ENCODE measurements around the gene TMPRSS3.

Gene TMPRSS3

DNA sequence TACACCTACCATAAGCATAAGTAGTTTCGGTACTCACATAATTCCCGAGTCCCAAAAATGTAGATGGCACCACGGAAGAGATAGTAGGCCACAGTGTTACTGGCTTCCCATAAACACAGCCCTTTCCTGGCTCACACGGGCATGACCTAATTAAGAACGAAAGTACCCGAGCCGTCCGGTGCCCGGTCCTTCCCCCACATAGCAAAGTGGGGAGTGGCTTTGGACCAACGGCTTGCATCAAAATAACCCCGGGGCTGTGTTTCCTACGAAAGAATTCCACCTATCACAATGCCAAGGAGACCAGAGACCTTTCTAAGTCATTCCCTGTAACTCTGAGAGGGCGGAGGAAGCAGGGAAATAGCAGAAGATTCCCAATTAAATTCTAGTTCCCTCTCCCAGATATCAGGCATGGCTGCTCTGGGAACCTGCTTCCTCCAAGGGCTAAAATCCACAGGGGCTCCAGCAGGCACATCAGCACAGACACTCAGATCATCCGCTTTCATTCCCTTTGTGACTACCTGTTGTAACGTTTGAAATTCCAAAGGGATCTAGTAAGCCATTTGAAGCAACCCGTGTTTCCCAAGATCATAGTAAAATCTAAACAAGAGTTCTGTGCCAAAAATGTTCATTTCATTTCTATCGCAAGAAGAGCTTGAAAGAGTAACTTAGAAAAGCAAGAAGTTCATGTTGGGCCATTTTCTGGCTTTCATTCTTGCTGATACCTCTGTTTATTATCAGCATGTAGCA is at the start of gene TMPRSS3:
Gene TMPRSS3 (minus strand): TSS at position 148 of the 747 bp plus-strand sequence. CDS start 635 bp downstream, outside the sequence.
- DNase-seq: no peak

DNA sequence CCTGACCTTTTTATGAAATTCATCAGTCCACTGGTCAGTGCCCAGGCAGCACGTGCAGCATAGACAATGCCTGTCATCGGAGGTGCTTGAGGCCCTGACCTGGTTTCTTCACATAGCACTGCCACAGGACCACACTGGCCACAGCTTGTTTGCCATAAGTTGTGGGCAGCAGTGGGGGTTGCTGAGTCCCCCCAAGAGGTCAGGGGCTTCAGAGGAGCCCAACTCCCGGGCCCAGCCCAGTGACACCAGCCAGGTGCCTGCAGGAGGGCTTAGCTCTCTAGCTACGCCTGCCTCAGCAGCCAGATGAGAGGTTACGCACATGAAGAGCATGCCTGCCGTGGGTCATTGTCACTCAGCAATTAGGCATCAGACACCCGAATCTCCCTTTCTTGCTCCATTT is 49.5 kb upstream of the TMPRSS3 start:
- DNase-seq: no peak

DNA sequence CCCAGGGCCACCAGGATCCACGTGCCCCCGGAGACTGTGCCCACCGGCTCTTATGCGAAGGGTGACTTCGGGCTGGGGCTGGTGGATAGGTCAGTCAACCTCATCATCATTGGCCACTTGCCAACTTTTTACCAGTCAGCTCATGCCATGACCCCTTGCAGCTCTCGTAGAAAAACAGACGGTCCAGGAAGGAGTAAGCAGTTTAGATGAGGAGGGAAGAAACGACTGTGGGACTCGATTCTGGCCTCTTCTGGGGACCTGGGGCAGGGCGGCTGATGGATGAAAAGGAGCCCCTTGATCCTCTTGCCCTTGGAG is 48.9 kb upstream of the TMPRSS3 start:
- no peak for DNase-seq

DNA sequence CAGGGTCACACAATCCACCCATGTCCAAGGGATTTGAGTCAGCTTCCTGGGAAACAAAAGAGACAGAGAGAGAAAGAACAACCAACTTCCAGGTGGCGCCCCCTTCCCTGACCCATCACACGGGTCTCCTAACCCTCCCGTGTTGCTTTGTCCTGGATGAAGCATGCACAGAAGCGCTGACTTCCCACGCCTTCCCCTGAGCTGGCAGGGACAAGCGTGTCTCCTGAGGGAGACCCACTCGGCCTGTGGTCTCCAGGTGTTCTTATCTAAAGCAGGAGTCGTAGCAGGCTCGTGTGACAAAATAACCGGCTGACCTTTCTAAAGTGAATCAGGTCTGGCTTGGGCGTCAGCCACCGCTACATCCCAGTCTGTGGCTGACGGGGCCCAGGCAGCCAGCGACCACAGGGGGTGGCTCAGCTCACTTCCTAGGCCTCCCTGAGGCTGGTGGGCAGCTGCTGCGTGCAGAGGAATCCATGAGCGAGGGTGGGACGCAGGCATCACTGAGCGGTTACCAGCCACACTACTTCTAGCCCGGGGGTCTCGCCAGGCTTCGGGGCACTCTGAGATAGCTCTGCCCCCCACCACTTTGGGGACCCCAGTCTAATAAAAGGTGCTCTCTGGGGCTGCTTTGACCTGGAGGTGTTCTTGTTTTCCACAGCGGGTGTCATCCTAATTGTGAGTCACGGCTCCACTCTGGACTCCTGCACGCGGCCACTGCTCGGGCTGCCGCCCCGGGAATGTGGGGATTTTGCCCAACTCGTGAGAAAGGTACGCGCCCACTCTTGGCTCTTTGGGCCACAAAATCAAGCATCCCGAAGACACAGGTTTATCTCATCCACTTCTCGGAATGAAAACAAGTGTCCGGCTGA is 48.3 kb upstream of the TMPRSS3 start:
- DNase-seq: no peak

DNA sequence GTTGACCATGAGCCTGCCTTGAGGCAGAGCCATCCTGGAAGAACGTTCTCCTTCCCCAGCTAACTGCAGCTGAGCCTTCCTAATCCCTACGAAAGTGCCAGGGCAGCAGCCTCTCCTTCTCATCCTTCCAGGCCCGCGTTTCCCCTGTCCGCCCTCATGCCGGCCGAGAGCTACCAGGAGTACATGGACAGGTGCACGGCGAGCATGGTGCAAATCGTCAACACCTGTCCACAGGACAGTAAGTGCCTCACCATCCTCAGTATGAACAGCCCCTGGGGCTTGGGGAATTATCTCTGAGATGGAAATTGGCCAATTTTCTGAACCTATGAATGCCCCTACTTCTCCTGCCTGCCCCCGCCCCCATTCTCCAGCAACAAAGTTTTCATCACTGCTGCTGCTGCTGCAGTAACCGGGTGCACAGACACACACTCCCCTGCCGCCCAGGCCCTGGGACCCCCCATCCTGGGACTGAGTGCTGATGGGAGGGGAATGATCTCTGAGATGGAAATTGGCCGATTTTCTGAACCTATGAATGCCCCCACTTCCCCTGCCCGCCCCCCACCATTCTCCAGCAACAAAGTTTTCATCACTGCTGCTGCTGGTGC is 47.4 kb upstream of the TMPRSS3 start:
- no peak for DNase-seq

DNA sequence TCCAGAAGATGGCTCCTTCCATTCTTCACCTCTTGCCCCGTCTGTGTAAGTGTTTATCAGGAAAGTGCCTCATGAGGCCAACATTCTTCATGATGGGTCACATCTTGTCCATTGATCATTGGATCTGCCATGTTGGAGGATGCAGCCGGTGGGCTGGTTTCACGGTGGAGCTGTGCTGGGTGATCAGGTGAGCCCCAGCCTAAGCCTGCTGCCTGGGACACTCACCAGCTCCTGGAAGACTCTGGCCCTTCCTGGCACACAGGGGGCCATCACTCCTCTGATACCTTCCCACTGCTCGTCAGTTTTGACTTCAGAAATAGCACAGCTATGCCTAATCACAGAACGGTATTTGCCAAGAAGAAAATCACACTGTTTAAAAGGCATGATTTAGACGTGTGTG is 46.1 kb upstream of the TMPRSS3 start:
- DNase-seq: no peak

DNA sequence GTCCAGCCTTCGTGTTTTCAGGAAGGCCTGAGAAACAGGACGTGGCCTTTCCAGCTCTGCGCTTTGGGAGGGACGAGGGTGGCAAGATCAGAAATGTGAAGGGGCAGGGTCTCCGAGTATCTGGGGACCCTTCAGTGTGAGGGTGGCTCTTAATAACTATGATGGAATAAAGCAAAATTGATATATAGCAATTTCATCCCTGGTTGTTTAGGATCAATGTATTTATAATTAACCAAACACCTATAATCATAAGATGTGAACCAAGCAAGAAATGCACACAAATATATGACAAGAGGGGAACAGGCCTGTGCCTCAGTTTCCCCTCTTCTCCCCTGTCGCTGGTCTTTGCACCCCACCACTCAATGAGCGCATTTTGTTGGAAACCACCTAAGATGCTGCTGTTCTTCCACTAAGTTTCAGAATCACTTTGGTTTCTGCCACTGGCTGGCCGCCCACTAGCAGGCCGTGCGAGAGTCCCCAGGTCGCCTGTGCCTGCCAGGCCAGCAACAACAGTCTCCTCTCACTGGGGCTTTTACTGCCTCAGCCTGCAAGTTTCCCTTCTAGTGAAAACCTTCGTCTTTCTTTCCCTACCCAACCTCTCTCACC is 44.4 kb upstream of the TMPRSS3 start:
- DNase-seq: no peak

DNA sequence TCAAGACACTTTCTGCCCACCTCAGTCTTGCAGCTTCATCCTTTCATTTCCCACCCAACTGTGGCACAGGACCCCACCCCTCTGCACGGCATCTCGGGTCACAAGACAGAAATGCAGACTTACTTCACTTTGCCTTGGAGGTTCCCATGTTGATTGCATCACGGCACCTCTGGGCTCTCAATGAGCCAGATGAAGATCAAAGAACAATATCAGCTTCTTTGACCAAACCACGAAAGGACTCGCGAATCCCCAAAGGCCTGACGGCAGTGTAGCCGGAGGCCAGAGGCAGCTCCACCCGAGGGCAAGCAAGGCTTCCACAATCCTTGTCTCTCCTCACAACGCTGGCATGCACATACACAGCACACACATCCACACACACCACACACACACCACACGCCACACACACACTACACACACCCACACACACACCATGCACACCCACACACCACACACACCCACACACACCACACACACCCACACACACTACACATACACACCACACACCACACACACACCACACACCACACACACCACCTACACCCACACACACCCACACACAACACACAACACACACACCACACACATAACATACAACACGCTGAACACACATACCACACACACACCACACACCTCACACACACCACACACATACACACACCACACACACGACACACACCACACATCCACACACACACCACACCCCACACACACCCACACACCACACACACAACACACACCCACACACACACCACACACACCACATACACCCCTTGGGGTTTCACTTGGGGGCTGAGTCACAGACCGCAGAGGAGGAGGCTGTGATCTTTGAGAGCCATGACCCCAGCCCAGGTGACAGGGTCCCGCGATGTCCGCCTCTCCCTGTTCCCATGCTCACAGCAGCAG is 43.7 kb upstream of the TMPRSS3 start:
- DNase-seq: no peak

DNA sequence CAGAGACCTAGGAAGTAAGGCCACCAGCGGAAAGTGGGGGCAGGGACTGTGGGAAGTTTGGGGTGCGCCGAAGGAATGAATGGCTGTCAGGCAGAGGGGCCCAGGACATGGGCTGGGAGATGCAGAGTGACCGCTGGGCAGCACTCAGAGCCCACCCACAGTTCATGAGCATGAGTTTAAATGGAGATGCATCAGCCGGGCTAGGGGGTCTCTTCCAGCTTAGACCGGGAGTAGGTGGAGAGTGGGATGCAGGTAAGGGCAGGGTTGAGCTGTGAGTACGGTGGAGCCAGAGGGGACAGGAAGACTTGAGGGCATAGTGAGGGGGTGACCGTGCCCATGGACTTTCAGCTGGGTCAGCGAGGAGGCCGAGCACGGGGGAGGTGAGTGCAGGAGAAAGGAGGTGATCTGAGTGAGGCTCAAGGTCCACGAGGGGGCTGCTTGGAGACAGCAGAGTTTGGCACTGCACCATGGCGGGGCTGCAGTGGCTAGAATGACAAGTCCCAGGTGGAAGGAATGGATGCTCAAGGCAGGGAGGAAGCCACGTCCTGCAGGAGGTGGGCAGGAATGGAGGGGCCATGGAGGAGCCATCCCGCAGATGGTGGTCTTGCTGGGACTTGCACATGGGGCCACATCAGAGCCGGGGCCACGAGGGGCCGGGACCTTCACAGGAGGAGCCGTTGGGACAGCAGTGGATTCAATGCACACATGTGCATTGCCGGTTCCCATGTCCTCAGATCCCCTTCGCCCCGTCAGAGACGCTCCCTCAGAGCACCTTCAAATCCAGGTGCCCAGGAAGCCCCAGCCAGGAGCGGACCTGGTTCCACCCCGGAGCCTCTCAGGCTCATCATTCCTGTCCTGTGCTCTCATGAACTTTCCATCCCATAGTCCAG is 42.7 kb upstream of the TMPRSS3 start:
- no peak for DNase-seq

DNA sequence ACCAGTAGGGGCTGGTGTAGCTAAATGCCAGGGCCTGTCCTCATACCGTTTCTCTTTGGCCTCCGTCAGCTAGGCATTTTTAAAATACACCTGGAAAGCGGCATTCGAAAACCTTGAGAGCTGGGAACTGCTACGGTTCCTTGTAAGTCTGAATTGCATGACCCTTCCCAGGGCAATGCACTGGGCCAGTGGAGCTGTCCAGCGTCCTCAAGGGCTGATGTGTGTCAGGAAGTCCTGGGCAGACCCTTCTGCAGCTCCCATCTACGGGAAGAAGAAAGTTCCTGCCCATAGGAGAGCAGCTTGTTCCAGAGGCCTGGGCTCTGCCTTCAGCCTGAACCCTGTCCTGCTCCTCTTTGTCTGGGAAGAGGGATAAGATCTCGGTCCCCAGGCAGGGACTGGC is 41.9 kb upstream of the TMPRSS3 start:
- DNase-seq: no peak

DNA sequence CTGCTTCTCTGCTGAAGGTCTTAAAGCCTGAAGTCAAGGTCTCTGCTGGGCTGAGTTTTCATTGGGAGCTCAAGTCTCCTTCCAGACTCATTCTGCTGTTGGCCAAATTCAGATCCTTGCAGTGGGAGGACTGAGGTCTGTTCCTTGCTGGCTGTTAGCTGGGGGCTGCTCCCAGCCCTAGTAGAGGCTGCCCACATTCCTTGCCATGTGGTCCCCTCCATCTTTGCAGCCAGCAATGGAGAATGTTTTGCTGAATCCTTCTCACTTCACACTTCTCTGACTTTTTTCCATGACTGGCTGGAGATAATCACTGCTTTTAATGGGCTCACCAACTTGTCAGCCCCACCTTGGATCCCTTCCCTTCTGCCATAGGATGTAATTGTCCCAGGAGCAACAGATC is 41.1 kb upstream of the TMPRSS3 start:
- no peak for DNase-seq

DNA sequence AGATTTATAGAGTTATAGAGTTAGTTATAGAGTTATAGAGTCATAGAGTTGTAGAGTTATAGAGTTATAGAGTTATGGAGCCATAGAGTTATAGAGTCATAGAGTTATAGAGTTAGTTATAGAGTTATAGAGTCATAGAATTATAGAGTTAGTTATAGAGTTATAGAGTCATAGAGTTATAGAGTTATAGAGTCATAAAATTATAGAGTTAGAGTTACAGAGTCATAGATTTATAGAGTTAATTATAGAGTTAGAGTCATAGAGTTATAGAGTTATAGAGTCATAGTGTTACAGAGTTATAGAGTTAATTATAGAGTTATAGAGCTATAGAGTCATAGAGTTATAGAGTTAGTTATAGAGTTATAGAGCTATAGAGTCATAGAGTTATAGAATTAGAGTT is 40.0 kb upstream of the TMPRSS3 start:
- no peak for DNase-seq

DNA sequence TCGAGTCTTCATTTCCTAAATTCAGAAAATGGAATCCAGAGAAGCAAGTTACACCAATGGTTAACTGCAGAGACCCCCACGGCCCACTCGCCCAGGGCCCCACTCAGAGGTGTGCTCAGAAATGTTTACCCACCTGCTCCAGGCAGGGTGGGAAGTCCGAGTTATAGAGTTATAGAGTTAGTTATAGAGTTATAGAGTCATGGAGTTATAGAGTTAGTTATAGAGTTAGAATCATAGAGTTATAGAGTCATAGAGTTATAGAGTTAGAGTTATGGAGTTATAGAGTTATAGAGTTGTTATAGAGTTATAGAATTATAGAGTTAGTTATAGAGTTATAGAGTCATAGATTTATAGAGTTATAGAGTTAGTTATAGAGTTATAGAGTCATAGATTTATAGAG is 39.5 kb upstream of the TMPRSS3 start:
- DNase-seq: no peak

DNA sequence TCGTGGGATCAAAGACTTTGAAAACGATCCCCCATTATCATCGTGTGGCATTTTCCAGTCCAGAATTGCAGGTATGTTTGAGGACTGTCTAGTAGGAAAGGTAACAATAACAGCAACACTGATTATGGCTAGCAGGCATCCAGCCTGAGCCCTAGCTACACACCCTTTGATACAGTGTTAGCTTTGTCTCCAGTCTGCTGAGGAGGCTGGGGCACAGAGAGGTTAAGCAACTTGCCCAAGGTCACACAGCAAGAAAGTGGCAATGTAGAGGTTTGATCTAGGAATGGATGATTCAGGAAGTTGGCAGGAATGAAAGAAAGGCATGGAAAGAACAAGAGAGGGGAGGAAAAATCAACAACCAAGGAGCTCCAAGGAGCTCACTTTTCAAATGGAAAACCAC is 39.0 kb upstream of the TMPRSS3 start:
- no peak for DNase-seq

DNA sequence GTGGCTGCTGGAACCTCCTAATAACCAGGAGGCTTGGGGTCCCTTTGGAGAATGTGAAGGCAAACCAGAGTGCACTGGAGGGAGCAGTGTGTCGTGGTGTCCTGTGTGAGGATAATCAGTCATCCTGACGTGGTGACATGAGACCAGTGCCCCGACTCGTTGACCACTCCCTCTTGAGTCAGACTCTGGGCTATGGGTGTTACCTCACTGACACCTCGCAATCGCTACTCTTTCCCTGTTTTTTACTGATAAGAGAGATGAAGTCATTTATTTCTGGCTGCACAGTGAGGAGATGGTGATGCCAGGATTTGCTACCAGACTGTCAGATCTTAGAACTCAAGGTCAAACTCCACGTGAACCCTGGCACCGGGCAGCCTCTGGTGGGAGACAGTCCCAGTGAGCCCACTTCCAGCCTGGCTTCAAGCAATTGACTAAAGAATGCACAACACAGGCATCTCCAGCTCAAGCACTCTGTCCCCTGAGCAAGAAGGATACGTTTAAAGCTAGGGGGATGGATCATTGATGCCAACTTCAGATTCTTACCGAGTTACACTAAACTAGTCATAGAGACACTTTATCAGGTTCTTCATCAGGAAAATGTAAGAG is 38.2 kb upstream of the TMPRSS3 start:
- no peak for DNase-seq

DNA sequence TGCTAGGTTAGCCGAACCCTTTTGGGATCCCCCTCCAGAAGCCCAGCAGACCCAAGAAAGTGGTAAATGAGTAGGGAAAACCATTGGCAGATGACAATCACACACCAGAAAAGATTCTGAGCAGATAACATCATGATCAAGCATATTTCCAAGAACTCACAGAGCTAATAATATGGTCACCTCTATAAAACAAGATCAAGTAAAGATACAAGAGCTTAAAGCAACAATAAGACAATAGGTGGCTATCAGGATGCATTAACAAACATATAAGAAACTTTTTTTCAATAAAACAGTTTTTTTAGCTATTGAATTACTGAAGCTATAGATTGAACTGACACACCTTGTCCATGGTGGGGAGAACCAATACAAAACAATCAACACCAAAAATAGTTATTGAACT is 36.8 kb upstream of the TMPRSS3 start:
- DNase-seq: no peak

DNA sequence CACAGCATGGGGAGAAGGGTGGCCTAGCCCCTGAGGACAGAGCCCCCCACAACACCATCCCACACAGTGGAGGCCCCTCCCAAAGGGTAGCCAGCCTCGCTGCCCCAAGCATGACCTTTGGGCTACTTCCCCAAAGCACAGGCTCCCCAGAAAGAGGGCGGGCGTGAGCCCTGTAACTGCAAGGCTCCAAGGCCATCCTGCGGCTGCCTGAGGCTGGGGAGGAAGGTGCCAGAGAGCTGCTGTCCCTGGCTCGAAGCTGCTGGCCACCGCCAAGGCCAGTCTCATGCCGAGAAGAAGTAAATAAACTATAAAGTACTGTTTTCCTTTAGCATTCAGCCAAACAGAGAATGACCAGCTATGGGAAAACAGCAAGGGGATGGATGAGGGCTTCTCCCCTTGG is 35.3 kb upstream of the TMPRSS3 start:
- no peak for DNase-seq

DNA sequence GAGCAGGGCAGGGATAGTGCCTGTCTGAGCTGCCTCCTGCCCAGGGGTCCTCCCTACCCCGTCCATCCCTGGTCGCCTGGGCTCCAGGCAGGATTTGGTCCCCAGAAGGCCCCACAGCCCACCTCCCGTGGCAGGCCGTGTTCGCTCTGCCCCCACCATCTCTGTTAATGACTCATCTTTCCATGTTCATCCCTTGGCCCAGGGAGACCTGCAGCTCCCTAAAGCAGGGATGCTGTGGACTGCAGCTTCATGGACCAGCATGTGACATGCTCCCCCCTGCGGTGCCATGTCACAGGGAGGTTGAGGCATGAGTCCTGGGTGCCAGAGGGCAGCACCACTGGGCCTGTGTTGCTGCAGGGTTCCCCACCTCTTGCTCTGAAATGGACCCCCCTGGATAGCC is 34.7 kb upstream of the TMPRSS3 start:
- no peak for DNase-seq

DNA sequence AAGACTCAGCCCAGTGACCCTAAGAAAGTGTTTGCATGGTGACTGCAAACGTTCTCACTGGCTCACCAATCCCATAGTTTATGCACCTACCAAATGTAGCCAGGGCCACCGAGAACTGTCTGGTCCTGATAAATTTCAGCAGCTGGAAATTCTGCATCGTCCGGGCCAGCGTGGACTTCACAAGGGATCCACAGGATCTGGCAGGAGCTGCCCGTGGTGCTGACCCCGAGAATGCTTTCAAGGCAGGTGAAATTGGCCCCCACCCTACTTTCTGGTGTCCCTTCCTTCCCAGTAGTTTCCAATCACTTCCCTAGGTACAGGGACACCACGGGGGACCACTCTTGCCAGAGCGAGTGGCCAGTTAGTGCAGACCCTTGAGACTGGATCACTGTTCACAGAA is 34.0 kb upstream of the TMPRSS3 start:
- DNase-seq: no peak

DNA sequence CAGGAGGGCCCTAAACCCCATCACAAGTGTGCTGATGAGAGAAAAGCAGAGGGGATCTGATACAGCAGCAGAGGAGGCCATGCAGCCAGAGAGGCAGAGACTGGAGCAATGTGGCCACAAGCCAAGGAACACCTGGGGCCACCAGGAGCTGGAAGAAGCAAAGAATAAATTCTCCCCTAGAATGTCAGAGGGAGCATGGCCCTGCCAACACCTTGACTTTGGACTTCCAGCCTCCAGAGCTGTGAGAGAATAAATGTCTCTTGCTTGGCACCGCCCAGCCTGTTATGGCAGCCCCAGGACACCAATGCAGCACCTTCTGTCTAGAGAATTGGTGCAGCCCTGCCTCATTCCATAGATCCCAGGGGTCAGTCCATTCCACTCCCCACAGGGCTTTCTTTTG is 33.2 kb upstream of the TMPRSS3 start:
- no peak for DNase-seq

DNA sequence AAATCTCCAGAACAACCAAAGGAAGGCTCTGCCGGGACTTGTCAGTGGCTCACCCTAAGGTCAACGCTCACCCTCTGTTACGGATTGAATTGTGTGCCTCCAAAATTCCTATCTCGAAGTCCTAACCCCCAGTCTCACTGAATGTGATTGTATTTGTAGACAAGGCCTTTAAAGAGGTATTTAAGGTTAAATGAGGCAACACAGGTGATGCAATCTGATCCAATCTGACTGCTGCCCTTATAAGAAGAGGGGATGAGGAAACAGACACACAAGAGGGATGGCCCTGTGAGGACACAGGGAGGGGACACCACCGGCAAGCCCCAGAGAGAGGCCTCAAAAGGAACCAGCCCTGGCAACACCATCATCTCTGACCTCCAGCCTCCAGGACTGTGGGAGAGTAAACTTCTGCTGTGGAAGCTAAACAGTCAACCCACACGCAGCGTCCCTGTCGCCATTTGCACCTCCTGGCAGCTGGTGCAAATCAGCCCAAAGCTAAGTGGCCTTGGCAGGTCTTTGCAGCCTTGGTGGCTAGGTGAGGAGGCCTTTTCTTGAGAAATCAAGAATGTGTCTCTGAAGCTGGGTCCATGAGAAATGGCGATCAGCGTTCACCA is 32.1 kb upstream of the TMPRSS3 start:
- no peak for DNase-seq

Measured in NCI-H2081 treated with DMSO at 0.1 percent for 48 hours (cell line).